ENCODE data around the gene PRC1.

Gene PRC1

DNA sequence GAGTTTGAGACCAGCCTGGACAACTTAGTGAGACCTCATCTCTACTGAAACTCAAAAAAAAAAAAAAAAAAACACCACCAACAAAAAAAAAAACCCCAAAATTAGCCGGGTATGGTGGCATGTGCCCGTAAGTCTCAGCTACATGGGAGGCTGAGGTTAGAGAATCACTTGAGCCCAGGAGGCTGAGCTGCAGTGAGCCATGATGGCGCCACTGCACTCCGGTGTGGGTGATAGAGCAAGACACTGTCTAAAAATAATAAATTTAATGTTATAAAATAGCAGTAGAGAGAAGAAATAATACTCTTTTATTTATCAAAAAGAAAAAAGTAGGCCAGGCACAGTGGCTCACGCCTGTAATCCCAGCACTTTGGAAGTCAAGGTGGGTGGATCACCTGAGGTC, 22.2 kb downstream of the PRC1 start:
- TF ChIP-seq, protein P1, sequence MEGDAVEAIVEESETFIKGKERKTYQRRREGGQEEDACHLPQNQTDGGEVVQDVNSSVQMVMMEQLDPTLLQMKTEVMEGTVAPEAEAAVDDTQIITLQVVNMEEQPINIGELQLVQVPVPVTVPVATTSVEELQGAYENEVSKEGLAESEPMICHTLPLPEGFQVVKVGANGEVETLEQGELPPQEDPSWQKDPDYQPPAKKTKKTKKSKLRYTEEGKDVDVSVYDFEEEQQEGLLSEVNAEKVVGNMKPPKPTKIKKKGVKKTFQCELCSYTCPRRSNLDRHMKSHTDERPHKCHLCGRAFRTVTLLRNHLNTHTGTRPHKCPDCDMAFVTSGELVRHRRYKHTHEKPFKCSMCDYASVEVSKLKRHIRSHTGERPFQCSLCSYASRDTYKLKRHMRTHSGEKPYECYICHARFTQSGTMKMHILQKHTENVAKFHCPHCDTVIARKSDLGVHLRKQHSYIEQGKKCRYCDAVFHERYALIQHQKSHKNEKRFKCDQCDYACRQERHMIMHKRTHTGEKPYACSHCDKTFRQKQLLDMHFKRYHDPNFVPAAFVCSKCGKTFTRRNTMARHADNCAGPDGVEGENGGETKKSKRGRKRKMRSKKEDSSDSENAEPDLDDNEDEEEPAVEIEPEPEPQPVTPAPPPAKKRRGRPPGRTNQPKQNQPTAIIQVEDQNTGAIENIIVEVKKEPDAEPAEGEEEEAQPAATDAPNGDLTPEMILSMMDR (IDR thresholded peaks at IDR 0.05; ENCODE audit: low read depth, low read length) = no peak
- no peak for DNase-seq (ENCODE audit: extremely low read depth, low read depth)

DNA sequence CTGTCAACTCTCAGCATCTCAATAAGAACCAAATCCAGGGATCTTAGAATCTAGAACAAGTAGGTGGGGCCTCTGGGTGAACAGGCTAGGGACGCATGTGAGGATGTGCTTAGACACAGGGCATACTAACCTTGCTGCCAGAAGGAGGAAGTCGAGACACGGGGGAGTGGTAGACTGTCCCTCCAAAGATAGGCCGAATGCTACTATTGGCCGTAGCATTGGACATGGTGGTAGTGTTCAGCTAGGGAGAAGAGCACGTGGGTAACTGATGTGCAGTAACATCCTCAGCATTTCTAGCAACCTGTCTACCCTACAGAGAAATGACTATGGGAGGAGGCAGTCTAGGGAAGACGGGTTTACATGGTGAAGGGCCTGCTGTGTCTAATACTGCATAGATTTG, 24.1 kb downstream of the PRC1 start:
- TF ChIP-seq, protein P1 (IDR thresholded peaks at IDR 0.05; ENCODE audit: low read depth, low read length) = no peak
- DNase-seq (ENCODE audit: extremely low read depth, low read depth) = no peak

DNA sequence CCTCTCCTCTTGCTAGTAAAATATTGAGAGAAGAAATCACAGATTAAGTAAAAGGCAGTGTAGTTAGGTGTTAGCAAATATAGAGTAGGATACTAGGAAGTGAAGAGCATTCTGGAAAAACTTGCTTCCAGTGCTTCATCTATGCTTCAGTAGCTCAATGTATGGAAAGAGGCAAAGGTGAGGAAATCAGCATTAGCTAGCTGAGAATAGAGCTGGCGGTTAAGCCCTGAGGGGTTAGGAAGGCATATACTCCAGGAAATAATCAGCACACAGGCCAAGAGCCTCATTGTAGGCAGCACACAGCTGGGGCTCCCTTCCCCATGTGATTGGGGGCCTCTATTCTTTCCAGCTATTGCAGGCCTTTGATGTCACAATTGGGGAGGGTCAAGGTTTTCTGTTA, 25.9 kb downstream of the PRC1 start:
- DNase-seq (ENCODE audit: extremely low read depth, low read depth) = no peak
- TF ChIP-seq, protein P1 (IDR thresholded peaks at IDR 0.05; ENCODE audit: low read depth, low read length) = no peak

DNA sequence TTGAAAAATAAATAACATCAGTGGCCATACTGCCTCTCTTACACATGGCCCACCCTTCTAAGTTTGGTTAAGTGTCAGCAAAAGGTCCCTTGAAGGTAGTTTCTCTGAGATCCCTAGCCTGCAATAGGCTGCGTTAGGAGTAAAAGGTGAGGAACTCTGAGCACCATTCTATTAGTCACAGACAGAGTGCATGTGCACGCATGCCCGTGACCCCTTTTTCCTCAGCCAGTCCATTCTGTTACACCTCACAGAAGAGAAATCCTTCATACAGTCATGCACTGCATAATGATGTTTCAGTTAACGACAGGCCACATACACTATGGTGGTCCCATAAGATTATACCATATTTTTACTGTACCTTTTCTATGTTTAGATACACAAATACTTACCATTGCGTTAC, 27.1 kb downstream of the PRC1 start:
- TF ChIP-seq, protein P1 (IDR thresholded peaks at IDR 0.05; ENCODE audit: low read depth, low read length) = no peak
- no peak for DNase-seq (ENCODE audit: extremely low read depth, low read depth)

DNA sequence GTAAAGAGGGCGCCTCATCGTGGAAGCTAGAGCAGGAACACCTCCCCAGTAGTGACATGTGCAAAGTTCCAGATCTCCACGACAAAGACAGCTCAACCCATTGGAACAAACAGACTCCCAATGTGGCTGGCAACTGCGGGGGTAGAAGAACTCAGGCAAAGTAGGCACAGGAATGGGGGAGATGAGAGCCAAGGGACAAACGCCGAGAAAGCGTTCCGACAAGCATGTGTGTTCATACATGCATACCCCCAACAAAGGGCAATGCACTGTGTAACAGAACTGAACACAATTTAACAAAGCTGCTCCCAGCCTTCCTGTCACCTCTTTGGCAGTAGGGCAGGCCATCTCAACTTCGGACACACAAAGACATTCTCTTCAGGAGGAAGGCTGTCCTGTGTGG, 28.1 kb downstream of the PRC1 start:
- TF ChIP-seq, protein P1 (IDR thresholded peaks at IDR 0.05; ENCODE audit: low read depth, low read length) = no peak
- no peak for DNase-seq (ENCODE audit: extremely low read depth, low read depth)

DNA sequence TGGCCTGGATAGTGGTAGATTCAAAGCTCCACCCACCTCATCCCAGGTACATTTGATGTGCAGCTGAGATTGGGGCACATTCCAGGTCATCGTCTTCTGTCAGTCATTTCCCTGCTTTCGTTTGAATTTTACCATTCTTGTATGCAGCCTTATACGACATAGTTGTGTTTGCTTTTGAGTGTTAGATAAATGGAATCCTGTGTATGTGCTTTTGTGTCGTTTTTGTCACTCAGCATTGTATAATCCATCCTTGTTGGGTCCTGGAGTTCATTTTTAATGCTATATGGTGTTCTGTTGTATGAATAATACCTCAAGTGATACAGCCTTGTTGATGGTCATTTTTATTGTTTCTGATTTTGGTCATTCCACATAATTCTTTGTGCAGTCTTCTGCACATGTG, 32.3 kb downstream of the PRC1 start:
- TF ChIP-seq, protein P1 (IDR thresholded peaks at IDR 0.05; ENCODE audit: low read depth, low read length) = no peak
- no peak for DNase-seq (ENCODE audit: extremely low read depth, low read depth)

DNA sequence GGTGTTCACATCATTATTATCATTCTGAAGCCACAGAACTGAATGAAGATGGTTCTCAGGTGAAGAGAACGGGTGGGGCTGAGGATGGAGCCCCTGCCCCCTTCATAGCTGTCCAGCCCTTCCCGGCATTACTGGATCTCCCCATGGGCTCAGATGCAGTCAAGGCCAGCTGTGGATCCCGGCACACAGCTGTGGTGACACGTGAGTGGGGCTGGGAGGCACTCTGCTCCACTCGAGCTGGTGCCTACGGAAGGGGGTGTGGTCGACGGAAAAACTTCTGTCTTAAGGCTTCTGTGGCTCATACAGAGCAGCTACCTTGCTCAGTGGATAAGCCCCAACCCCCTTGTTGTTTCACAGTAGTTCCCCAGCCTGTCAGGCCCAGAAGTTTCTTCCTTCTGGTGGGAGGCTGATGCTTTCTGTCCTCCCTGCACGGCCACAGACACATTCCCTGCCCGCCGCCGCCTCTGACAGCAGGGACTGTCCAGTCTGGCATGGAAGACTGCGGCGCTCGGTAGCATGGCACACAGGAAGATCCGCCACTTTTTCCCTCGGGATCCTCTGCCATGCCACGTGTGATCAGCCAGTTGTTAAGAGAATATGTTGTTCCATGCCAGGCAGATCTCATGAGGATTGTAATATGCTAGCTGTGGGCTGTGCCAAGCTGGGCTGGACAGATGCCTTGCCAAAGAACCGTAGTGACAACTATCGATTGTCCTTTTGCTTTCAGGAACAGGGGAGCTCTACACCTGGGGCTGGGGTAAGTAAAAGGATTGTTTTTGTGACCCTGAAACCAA, 33.8 kb downstream of the PRC1 start:
- no peak for DNase-seq (ENCODE audit: extremely low read depth, low read depth)

More for the DNA sequence above, 33.8 kb downstream of the PRC1 start:
- TF ChIP-seq, protein P1 (IDR thresholded peaks at IDR 0.05; ENCODE audit: low read depth, low read length) = no peak
